ENCODE results near the gene WFDC5.
A peak's percentile ranks its signal among the peaks of the same experiment; 100 is the strongest.

Gene WFDC5

GRCh38 chr20:45115386-45115774, 406 bp upstream of the WFDC5 start:
- DNase-seq (ENCODE audit: low read depth in 2 of 2) = no peak

GRCh38 chr20:45113865-45114264, 1.1 kb downstream of the WFDC5 start:
- no peak for DNase-seq (ENCODE audit: low read depth in 2 of 2)

GRCh38 chr20:45112754-45113153, 2.2 kb downstream of the WFDC5 start:
- no peak for DNase-seq (ENCODE audit: low read depth in 2 of 2)

GRCh38 chr20:45111799-45112471, 3.0 kb downstream of the WFDC5 start:
- no peak for DNase-seq (ENCODE audit: low read depth in 2 of 2)

- DNase-seq (ENCODE audit: low read depth in 2 of 2) = no peak
Measured at GRCh38 chr20:45111285-45111684, 3.7 kb downstream of the WFDC5 start.

GRCh38 chr20:45110301-45110700, 4.7 kb downstream of the WFDC5 start:
- DNase-seq (ENCODE audit: low read depth in 2 of 2) = no peak

GRCh38 chr20:45109634-45110033, 5.3 kb downstream of the WFDC5 start:
- no peak for DNase-seq (ENCODE audit: low read depth in 2 of 2)

- no peak for DNase-seq (ENCODE audit: low read depth in 2 of 2)
Measured at GRCh38 chr20:45105317-45105716, 9.7 kb downstream of the WFDC5 start.

- DNase-seq (ENCODE audit: low read depth in 2 of 2) = no peak
Measured at GRCh38 chr20:45104786-45105185, 10.2 kb downstream of the WFDC5 start.

GRCh38 chr20:45103072-45103471, 11.9 kb downstream of the WFDC5 start:
- DNase-seq (ENCODE audit: low read depth in 2 of 2) = no peak

GRCh38 chr20:45101333-45101850, 13.6 kb downstream of the WFDC5 start:
- no peak for DNase-seq (ENCODE audit: low read depth in 2 of 2)

- DNase-seq (ENCODE audit: low read depth in 2 of 2) = no peak
Measured at GRCh38 chr20:45100563-45101245, 14.3 kb downstream of the WFDC5 start, which contains the start of gene KCNS1. Gene KCNS1, minus strand, starts transcription at chr20:45101127. Its CDS starts 1,891 bp downstream, at chr20:45099236.

GRCh38 chr20:45098103-45098773, 16.7 kb downstream of the WFDC5 start:
- DNase-seq (ENCODE audit: low read depth in 2 of 2) = no peak

- DNase-seq (ENCODE audit: low read depth in 2 of 2) = peak; percentile 40 to 49
Measured at GRCh38 chr20:45097485-45098102, 17.4 kb downstream of the WFDC5 start.

GRCh38 chr20:45096781-45097180, 18.2 kb downstream of the WFDC5 start:
- no peak for DNase-seq (ENCODE audit: low read depth in 2 of 2)

- DNase-seq (ENCODE audit: low read depth in 2 of 2) = peak; percentile 41 to 54
Measured at GRCh38 chr20:45095805-45096238, 19.2 kb downstream of the WFDC5 start.

- DNase-seq (ENCODE audit: low read depth in 2 of 2) = no peak
Measured at GRCh38 chr20:45094864-45095574, 20.0 kb downstream of the WFDC5 start.

GRCh38 chr20:45094201-45094600, 20.8 kb downstream of the WFDC5 start:
- DNase-seq (ENCODE audit: low read depth in 2 of 2) = no peak

GRCh38 chr20:45092898-45093297, 22.1 kb downstream of the WFDC5 start:
- no peak for DNase-seq (ENCODE audit: low read depth in 2 of 2)

GRCh38 chr20:45091366-45091765, 23.6 kb downstream of the WFDC5 start:
- no peak for DNase-seq (ENCODE audit: low read depth in 2 of 2)

- DNase-seq (ENCODE audit: low read depth in 2 of 2) = no peak
Measured at GRCh38 chr20:45090481-45090880, 24.5 kb downstream of the WFDC5 start.

All from stimulated activated CD4-positive, alpha-beta T cell treated with anti-CD3 and anti-CD28 coated beads, Interleukin-15, amount 100 ng/mL, for 48 hours (primary cell).